ENCODE measurements around the gene FOXP1.
"Not testable (repeated sequence)": the region's sequence is repeated elsewhere in the genome, so short reads cannot be mapped to it uniquely, and the experiment has no call there.

Gene FOXP1

DNA sequence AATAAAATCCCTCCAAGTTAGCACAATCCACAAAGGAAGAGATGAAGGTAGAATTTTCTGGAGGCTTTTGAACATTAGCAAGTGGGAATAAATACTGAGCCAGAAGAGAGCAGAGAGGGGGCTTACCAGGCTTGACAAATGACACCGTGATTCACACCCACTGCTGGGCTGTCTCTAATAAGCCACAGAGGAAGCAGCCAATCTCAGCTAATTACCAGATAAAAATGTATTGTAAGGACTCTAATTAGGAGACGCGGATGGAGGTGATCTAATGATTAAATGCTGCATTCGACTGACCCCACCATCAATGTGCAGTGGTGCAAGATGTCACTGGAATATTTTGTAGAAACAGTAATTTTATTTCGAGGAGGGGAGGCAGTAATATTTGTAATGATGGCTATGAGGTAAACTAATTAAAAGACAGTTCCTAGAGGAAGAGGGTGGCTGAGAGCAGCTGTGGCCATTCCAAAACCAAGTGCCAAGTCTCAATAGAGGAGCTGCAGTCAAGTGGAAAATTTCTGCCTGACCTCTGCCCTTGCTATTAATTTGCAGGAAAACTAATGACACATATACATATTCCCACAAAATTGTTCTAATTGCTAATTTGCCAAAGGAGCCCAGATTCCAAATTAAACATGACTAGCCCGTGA is 602.2 kb downstream of the FOXP1 start:
- DNase-seq, result no peak

DNA sequence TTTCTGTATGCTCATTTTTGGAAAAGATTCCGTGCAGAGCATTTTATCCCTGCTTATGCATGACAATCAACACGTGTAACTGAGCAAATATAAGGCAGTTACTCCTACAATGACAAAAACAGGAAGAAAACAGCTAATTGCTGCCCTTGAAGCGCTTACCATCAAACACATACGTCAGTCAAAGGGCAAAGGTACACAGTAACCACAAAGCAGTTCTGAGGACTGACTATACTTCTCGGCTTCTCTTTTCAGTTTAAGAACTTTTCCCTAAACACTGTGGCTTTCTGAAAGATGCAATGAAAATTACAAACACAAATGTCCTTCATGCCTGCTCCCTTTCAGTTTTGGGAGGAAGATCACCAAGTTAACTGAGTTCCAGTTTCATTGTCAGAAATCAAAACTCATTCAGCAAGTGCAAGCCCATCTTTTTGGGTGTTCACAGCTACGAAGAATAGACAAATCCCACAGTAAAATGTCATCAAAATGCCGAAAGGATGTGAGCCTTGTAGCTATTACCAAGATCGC is 602.8 kb downstream of the FOXP1 start:
- no peak for DNase-seq

DNA sequence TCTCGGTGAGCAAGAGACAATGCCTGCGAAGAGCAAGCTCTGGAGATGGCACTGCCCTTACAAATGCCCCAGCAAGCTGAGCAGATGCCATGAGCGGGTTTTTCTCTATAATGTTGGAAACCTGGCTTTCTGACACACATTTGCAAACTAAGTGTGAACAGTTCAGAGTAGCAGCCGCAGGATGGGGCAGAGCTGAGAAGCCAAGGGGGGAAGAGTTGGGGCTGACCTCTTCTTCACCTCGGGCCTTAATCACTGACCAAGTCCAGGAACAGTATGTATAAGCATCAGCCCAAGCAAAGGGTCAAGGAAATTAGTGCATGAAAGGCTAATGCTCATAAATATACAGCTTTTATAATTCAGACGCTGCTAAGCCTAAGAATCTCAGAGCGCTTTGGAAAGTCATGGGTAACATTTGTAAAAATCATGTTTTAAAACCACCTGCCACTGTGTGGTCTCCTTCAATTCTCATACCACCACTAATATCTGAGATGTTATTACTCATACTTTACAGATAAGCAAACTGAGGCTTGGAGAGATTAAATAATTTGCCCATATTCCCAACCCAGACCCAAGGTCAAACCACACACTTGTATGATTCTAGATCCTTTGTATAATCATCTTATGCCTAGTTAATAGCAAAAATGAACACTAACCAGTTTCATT is 603.4 kb downstream of the FOXP1 start:
- DNase-seq, result no peak

DNA sequence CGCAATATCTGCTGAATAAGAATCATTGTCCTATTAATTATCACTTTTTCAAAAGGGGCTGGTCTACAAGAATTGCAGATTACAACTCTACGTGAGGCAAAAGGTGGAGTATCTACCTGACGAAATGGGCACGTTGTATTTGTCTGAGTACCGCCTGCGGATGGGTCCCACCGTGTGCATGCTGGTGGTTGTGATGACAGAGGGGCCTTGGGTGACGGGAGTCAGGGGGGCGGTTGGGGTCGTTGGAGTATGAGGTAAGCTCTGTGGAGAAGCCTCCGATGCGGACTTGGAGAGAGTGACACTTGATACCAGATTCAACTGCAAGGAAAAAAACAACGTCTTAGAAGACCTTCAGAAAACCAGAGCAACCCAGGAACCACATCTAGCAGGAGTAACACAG is 605.8 kb downstream of the FOXP1 start:
- DNase-seq, result no peak

DNA sequence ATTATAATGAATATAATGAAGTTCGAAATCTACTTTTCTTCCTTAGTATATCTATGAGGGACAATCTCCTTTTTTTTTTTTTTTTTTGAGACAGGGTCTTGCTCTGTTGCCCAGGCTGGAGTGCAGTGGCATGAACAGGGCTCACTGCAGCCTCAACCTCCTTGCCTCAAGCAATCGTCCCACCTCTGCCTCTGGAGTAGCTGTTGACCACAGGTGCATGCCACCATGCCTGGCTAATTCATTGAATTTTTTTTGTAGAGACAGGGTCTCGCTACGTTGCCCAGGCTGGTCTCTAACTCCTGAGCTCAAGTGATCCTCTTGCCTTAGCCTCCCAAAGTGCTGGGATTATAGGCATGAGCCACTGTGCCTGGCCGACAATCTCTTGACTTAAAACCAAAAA is 607.5 kb downstream of the FOXP1 start:
- not testable (repeated sequence) for DNase-seq

DNA sequence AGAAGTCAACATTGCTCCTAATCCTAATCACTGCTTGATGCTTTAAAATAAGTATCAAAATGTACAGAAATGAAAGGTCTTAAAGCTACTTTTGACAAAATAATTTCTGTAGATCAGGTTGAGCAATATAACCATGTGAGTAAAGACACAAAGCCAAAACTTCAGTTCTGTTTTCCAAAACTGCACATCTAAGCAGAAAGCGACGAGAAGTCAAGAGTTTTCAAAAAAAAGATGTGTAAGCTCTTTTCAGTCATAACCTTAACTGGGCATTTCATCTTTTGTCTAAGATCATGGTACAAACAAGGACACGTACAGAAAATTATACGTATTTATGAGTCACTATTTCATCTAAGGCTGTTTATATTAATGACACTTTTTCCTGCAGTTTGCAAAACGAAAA is 608.8 kb downstream of the FOXP1 start:
- DNase-seq, result no peak

DNA sequence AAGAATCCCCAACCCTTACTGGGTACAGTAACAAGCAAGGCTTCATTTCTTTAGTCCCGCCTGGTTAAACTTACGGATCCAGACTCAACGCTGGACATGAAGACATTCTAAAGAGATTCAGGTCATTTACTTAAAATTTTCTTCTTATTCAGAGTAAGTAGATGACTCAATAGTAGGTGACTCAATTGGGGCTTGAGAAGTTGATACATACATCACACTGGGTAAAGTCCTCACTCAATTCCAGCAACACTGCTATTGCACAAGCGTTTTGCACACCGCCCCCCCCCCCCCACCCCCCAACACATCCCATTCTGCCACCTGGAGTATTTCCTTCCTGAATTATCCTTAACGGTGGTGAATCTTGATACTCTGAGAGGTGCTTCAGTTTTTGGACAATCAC is 610.0 kb downstream of the FOXP1 start:
- DNase-seq, result no peak

DNA sequence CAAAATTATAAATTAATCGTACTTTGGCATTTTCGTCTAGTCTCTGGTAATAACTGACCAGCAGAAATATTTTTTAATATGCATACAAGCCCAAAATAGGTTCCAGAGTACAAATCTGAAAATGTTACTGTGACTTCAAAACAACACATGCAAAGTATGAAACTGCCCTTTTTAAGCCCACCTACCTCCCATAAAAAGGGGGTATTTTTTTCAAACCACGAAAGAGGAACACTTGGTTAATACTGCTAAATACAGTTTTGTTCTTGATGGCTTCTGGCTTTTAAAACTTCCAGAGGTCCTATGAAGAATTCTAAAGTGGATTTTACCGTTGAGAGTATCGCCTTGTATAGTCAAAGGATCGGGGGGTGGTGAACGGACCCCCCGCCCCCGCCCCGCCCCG is 610.7 kb downstream of the FOXP1 start:
- DNase-seq, result no peak

DNA sequence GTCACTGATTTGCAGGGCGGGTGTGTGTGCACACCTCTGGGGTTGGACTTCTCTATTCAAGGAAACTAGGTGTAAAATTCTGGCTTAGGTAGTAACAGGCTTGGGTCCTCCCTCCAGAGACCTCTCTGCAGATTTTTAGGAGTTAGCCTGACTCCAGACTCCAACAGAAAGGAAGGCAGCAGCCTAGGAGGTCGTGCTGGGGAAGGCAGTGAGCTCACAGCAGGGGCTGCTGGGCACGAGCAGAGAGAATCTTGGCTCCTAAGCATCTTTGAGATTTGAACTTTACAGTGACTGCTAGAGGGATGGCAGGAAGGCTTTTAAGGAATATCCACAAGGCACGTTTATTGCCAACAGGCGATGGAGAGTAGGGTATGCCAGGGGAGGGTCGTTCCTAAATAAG is 612.6 kb downstream of the FOXP1 start:
- DNase-seq, result no peak

DNA sequence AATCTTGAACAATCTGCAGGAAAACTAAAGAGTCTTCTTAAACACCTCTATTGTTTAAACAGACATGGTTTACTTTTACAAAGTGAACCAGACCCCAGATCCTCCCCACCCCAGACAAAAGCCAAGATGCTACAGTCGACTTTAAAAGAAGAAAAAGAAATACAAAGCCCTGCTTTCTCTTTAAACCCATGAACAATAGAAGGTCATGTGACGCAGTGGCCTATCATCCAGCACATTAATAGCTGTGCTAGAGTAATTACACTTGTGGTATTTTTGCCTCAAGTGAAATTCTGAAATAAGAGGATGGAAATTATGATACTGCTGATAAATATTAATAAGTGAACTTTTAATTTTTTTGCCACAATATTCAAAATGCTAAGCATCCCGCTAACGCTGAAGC is 613.4 kb downstream of the FOXP1 start:
- DNase-seq, result no peak

DNA sequence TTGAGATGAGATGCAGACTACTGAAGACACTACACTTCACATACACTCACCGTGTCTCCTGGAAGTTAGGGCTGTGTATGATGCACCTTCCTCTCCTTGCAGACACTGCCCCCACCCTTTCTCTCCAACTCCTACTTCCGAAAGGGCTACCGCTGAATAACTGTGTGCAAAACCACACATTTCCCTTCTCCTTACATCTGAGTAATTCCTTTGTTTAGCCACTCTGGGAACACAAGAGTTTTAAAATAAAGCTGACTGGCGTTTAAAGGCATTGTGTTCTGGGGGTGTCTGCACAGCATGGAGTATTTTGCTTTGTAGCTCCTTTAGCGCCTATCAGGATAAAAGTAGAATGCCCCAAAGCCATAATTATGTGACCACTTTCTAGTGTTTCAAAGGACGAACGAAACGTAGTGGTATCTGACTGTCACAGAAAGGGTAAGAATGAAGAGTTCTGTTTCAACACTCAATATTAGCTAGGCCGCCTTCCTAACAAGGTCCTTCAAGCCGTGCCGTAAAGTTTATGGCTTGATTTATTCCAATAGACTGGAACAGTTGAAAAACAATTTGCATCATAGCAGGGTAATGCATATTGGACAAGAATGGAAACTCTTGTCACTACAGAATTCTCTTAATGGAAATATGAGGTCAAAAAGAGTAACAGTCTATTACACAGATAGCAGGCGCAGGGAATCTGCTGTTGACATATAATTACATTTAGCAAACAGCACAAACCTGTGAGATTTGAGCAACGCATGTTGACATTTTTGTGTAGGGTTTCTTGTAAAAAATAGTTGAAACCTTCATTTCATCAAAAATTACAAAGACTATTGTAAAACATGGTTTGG is 619.9 kb downstream of the FOXP1 start:
- no peak for DNase-seq

DNA sequence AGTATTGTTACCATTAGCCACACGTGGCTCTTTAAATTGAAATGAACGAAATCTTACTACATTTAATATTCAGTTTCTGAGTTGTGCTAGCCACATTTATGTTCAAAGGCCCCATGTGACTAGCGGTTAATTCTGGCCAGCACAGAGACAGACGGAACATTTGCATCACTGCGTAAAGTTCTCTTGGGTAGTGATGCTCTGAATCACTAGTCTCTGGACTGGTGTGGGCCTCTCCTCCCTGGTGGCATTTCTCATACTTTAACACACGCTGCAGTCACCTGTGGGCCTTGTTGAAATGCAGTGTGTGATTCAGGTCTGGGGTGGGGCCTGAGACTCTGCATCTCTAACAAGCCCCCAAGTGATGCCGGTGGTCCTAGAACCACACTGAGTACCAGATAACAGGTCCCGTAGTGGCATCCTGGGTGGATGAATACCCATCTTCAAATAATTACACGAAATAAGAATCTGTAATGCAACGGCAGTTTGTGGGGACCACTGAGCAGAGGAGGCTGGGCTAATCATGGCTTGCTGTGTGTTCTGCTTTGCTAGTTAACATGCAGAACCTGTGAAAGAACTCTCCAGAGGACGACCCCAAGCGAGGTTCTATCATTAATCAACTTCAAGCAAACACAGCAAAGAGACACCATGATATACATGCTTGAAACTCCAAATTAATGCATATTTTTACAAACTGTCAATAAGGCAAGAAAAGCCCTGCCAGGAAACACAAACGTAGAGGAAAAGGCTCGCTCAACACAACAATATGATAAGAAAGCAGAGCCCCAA is 623.8 kb downstream of the FOXP1 start:
- DNase-seq, result no peak

DNA sequence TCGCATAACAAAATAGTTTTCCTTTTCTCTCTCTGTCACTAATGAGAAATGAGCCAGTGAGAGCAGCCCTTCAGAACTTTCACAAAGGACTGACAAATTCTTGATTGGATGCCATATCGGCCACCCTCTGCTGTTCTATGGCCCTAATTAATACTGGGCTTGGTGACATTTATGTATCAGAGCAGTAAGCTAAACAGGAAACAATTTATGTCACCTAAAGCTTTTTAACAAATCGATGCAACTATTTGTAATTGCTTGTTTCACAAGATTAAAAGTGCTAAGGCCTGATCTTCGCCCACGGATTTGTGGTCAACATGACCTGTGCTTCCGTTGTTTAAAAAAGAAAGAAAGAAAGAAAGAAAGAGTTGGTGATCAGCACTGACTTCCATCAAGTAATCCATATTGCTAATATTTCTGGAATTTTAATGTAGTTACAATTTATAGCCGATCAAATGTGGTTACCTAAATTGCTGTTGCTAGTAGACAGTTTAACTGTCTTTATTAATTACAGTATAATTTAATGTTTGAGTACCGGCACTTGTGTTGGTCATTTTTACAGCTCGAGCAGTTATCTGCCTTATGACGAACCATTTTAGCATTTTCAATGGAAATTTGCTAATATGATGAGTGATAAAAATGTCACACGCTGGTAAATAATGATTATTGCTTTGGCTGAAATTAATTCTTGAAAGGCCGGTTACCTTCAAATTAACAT is 631.3 kb downstream of the FOXP1 start:
- no peak for DNase-seq

DNA sequence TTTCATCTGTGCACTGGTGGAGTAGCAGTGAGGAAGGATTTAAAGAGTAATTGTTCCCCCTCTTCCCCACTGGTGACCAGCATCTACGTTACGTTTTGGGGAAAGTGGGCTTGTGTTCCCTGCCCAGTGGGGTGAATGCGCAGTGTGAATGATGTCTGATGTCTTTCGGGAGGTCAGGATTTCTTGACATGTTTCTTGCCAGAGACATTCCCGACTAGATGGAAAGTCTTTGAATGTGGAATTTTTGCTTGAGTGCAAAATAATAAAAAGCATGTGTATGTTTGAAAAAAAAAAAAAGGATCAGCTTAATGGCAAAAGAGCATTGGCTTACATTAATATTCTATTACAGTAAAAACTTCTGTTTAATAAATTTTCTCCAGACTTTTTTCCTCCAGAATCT is 632.2 kb downstream of the FOXP1 start:
- no peak for DNase-seq

DNA sequence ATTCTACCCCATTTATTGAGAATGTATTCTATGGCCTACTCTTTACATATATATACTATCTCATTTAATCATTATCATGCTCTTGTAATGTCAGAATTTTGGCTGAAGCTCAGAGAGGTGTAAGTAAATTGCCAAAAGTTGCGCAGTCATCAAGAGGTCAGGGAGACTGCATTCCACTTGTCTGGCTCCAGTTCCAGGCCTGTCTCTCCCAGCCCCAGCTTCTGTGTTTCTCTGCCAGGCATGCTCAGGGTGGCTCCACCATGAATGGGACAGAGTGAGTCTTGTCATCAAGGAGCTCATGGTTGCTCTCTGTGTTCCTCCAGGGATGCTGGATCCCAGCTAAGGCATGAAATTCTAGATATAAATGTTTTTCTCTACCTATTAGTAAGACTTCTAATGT is 635.9 kb downstream of the FOXP1 start:
- no peak for DNase-seq

DNA sequence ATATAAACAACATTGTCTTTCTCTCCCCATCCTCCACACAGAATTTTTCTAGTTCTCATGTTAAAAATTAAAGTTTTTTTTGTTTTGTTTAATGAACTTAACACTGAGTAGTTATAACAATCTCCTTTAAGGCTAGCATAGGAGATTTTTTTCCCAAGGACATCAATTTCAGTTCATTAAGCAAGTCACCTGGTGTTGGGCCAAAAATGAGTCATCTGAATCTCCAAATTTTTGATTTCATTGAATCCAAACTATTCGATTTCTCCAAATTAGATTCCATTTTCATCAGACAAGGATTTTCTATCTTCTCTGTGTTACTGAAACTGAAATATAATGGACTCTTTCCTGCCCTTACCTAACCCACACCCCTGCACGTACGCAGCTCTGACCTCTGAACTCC is 639.6 kb downstream of the FOXP1 start:
- no peak for DNase-seq

DNA sequence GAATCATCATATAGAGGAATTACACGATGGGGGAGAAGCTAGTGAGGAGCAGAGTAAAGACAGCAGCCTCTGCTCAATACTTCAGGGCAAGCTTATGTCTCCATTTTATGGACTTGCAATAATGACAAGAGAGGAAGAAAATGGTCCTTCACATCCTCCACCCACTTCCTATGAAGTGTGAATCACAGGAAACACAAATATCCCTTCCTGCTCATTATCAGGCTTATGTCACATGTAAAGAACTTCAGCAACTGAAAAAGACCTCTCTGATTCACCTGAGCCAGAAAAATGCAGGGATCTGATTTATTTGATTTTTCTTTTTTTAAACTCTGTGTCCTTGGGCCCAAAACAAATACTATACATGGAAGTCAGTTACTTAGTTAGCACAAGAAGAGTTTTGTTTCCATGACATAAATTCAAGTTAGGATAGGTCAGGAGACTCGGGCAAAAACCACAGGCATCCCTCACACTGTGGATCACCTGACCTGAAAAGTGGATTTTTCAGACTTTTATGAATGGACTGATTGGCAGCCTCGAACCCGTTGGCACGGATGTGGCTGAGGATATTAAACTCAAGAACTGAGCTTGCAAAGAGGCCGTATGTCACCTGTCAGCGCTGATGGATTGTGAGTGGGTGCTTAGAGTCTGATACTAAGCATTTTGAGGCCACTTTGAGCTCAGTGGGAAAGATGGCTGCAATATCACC is 650.3 kb downstream of the FOXP1 start:
- DNase-seq, result no peak

DNA sequence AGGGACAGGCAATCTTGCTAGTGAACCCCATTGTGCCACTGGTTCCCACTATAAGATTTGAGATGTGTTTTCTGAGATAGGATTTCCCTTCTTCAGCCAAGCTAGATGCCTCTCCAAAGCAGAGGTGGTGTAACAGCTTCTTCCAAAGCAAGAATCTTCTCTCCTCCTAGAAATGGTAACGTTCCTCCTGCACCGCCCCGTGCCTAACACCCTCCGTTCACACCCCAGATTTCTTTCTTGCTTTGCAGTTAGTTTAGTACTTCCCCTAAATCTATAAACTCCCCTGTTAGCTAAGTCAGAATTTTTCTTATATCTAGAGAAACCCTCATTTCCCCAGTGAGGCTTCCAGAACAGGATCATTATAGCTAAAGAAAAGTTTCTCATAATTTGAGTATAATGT is 653.5 kb downstream of the FOXP1 start:
- DNase-seq, result no peak

DNA sequence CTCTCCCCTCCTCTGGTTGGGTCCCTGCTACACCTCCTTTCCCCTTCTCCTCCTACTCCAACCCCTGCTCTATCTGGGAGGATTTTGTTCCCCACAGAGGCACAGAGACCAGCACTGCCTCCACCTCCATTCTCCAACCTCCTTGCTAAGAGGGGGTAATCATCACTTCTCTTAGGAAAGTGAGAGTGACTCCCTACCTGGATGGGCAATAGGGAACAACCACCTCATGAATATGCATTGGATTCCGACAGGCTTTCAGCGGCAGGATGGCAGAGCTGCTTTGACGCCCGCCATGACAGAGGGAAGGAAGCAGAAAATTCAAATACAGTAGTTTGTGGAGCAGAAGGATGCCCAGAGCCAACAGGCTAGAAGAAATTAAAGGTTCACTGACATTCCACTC is 656.3 kb downstream of the FOXP1 start:
- no peak for DNase-seq

DNA sequence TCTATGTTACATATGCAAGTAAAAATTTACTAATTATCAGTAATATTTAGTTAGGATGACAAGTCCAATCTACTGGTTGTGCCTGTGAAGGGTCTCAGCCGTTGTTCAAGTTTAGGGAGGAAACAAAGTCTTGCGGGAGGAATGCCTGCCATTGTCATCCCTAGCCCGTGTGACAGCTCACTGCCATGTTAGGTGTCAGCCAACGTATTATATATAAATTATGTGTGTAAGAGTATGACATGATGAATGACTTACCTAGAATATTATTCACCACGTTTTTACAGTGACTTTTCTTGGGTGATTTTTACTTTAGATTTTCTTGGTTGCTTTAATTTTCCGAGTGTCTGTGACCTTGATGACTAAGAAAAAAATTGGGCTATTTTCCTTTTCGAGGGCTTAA is 656.7 kb downstream of the FOXP1 start:
- DNase-seq, result no peak

DNA sequence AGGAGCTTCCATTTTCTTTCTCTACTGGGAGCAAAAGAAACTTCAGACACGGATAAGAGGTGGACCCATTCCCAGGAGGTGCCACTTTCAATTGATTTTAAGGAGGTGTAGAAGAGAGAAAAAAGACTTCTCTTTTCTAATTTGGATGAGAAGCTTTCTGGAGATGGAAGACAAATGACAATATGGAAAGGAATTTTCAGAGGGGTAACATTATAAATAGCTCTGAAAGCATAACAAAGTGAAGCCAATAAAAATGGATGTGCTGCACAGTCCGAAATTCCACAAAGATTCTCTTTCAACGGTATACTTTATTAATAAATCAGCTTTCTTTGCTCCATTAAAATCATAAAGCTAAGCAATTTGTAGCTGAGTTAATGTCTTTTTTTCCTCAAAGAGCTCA is 663.9 kb downstream of the FOXP1 start:
- no peak for DNase-seq

DNA sequence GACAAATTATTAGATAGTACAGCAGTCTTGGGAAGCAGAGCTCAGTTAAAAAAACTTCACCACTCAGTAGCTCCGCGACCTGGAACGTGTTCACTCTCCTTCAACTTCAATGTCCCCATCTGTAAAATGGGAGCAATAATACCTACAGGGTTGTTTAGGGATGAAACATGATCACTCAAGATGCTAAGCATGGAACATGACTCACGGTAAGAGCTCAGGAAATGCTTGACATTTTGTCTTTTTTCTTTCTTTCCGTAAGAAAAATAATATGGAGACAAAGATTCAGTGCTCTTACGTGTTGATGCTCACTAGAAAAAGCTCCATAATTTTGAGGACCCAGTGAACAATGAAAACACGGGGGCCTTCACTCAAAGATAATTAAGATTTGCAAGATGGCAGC is 664.4 kb downstream of the FOXP1 start:
- DNase-seq, result no peak

Measured in NCI-H1092 treated with DMSO at 0.1 percent for 48 hours (cell line).